Karpas-422 (cell line): ENCODE data around the gene PRKCE. TPM values are rescaled to one million over a fixed set of nuclear protein-coding genes. Genes with fewer than 3 reads are reported as not detected.

ENCODE experiments used
- DNase-seq: peaks from one replicate; pipeline ENCODE4 v3.0.0-alpha.2; 2015
- H2AFZ ChIP-seq: fragments of 200-600 bp; sonication (generic); 2 replicates; pipeline ENCODE4 v1.6.1; 2014; ENCODE audit warnings: antibody characterized with exemption, low read length, mixed read lengths
- H3K27ac ChIP-seq: fragments of 200-600 bp; sonication (generic); 2 replicates; pipeline ENCODE4 v1.5.1; 2014; ENCODE audit warnings: mild to moderate bottlenecking, low read length, moderate library complexity
- H3K27me3 ChIP-seq: fragments of 200-600 bp; sonication (generic); 2 replicates; pipeline ENCODE4 v1.6.1; 2014; ENCODE audit warnings: low read length, mixed read lengths
- H3K36me3 ChIP-seq: fragments of 200-600 bp; sonication (generic); 2 replicates; pipeline ENCODE4 v1.6.1; 2014; ENCODE audit warnings: low read length, mixed read lengths; ENCODE audit not compliant: insufficient read depth
- H3K4me1 ChIP-seq: fragments of 200-600 bp; sonication (generic); 2 replicates; pipeline ENCODE4 v1.6.1; 2014; ENCODE audit warnings: mild to moderate bottlenecking, low read length, mixed read lengths
- H3K4me2 ChIP-seq: fragments of 200-600 bp; sonication (generic); 2 replicates; pipeline ENCODE4 v1.6.1; 2014; ENCODE audit warnings: low read length, low read depth, mild to moderate bottlenecking; ENCODE audit not compliant: poor library complexity, severe bottlenecking
- H3K4me3 ChIP-seq: fragments of 200-600 bp; sonication (generic); 2 replicates; pipeline ENCODE4 v1.5.1; 2014; ENCODE audit warnings: mild to moderate bottlenecking, antibody characterized with exemption, low read length, mixed read lengths
- H3K79me2 ChIP-seq: fragments of 200-600 bp; sonication (generic); 2 replicates; pipeline ENCODE4 v1.6.1; 2014; ENCODE audit warnings: mild to moderate bottlenecking, low read length, mixed read lengths
- H3K9ac ChIP-seq: fragments of 200-600 bp; sonication (generic); 2 replicates; pipeline ENCODE4 v1.6.0; 2014; ENCODE audit warnings: low read length
- H3K9me2 ChIP-seq: fragments of 200-600 bp; sonication (generic), shearing (Covaris generic); replicated peaks from 2 replicates; pipeline ENCODE4 v1.6.0; 2014; ENCODE audit warnings: mild to moderate bottlenecking, low read length, moderate library complexity; ENCODE audit not compliant: insufficient read depth
- H3K9me3 ChIP-seq: fragments of 300-700, 200-600 bp; sonication (generic); 2 replicates; pipeline ENCODE4 v1.6.1; 2014; ENCODE audit warnings: low read length, mixed read lengths
- H4K20me1 ChIP-seq: fragments of 200-600 bp; sonication (generic); 2 replicates; pipeline ENCODE4 v1.6.1; 2014; ENCODE audit warnings: mild to moderate bottlenecking, antibody characterized with exemption, low read length, low read depth; ENCODE audit not compliant: insufficient read depth
- total RNA-seq: library from RNA; depleted of rRNA; stranded (reverse); fragments of >200 nt; shearing (Covaris generic); gene quantifications from 2 replicates; pipeline ENCODE4 v1.2.3, GENCODE V29; 2014; ENCODE audit warnings: low replicate concordance

The PRKCE gene
- total RNA-seq, 1 experiment from 2014 or later, result 61.8 TPM

DNA sequence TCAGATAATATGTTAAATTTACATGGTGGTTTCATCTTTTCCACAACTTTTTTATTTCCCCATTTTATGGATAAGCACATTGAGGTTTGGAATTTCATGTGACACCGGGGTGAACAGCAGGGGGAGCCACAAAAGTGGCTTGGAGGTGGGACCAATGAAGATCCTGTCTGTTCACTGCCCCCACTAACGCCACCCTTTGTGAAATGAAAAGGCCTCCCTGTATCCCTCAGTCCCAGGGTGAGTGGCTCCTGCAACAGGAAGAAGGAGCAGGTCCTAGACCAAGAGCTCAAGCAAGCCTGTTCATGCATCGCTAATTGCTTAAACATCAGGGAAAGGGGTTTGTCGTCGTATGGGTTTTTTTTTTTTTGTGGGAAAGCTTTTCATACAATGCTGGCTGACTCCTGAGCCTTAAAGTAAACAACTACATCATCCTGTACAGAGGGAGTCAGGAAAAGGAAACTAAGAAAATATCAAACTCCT, 377.9 kb downstream of the PRKCE start:
- no peak overlapping the region for H2AFZ ChIP-seq
- no peaks in the 10 kb centered on the region for H3K79me2 ChIP-seq
- H3K27me3 ChIP-seq, result no peaks in the 10 kb centered on the region
- no peaks in the 10 kb centered on the region for H3K9me3 ChIP-seq
- peaks cover 4% of the 10 kb centered on the region; the same call in 1 of the 2 replicates for H3K36me3 ChIP-seq
- no peak overlapping the region for H3K4me3 ChIP-seq
- H4K20me1 ChIP-seq, result no peaks in the 10 kb centered on the region
- no peak overlapping the region for H3K4me2 ChIP-seq
- H3K9me2 ChIP-seq, result no peaks in the 10 kb centered on the region
- DNase-seq, result no peak
- H3K4me1 ChIP-seq, result no peaks in the 10 kb centered on the region
- no peak overlapping the region for H3K9ac ChIP-seq
- H3K27ac ChIP-seq, result no peak overlapping the region

DNA sequence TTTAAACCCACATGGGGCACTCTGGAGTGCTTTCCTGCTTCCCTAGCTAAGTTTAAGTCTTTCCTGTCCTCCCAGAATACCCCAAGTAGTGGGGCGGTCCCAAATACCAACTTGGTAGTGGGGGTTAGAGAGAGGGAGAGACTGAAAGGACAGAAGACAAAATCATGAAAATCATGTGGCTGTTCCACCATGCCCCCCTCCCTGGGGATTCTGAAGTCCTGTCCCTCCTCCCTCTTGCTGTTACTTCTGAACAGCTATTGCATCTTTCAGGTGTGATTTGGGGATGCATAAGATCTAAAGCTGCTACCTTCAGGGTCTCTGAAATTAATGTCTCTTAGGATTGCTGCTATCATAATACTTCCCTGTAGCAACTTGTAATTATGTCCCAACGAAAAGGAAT, 378.9 kb downstream of the PRKCE start:
- H3K27ac ChIP-seq, result no peak overlapping the region
- no peak overlapping the region for H3K9ac ChIP-seq
- no peaks in the 10 kb centered on the region for H3K79me2 ChIP-seq
- no peaks in the 10 kb centered on the region for H3K9me3 ChIP-seq
- no peaks in the 10 kb centered on the region for H4K20me1 ChIP-seq
- no peaks in the 10 kb centered on the region for H3K27me3 ChIP-seq
- DNase-seq, result no peak
- H2AFZ ChIP-seq, result no peak overlapping the region
- H3K4me1 ChIP-seq, result no peaks in the 10 kb centered on the region
- H3K4me3 ChIP-seq, result no peak overlapping the region
- no peak overlapping the region for H3K4me2 ChIP-seq
- no peaks in the 10 kb centered on the region for H3K9me2 ChIP-seq
- no peaks in the 10 kb centered on the region; the same call in 1 of the 2 replicates for H3K36me3 ChIP-seq

DNA sequence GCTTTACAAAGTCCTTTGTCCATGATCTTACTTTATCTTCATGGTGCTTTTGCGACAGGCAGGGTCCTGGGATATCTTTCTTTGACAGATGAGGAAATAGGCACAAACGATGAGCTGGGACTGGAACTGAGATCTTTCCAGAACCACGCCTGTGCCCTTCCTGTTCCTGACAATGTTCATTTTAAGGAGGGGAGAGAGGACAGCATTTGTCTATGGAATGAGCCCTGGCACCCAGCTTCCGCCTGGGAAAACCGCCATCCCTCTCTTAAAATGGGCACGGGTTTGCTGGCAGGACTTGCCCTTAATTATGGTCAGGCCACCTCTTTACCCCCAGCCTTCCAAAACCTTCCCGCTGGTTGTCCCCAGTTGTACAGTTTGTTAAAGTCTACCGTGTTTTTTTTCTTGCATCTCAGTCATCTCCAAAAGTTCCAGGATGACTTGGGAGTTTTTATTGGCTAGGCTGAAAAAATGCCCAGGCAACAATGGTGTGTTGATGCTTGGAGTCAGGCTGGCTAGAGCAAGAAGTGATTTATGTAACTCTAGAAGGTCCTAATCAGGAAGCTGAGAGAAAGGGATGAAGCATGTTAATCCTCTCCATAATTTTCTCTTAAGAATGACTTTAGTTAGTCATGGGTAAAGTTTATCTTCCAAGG, 380.8 kb downstream of the PRKCE start:
- Histone ChIP-seq H3K79me2 (no peaks in the 10 kb centered on the region), H3K9ac (no peak overlapping the region), H3K4me2 (no peak overlapping the region), H2AFZ (no peak overlapping the region), H3K4me1 (no peaks in the 10 kb centered on the region), H4K20me1 (no peaks in the 10 kb centered on the region), H3K9me2 (no peaks in the 10 kb centered on the region), H3K9me3 (no peaks in the 10 kb centered on the region), H3K27ac (no peak overlapping the region), H3K4me3 (no peak overlapping the region), H3K36me3 (no peaks in the 10 kb centered on the region; the same call in 1 of the 2 replicates), H3K27me3 (no peaks in the 10 kb centered on the region)
- no peak for DNase-seq

DNA sequence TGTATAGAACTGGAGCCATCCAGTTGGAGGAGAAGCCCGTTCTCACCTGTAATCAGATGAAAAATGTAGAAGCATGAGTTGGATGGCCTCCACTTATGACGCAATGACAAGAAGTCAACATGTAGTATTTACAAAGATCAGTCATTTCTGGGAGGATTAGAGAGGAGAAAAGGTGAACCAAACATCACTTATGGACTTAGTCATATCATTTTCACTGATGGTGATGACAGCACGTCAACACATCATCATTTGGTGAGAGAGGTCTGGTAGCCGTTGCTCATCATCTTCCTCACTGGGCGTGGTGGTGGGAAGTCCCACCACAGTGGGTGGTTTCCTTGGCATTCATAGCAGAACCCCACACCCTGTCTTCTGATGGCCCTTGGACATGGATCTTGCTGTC, 381.5 kb downstream of the PRKCE start:
- Histone ChIP-seq H3K36me3 (no peaks in the 10 kb centered on the region; the same call in 1 of the 2 replicates), H3K4me2 (no peak overlapping the region), H3K27me3 (no peaks in the 10 kb centered on the region), H3K27ac (no peak overlapping the region), H3K4me1 (no peaks in the 10 kb centered on the region), H3K4me3 (no peak overlapping the region), H3K9ac (no peak overlapping the region), H2AFZ (no peak overlapping the region), H3K79me2 (no peaks in the 10 kb centered on the region), H3K9me2 (no peaks in the 10 kb centered on the region), H3K9me3 (no peaks in the 10 kb centered on the region), H4K20me1 (no peaks in the 10 kb centered on the region)
- no peak for DNase-seq

DNA sequence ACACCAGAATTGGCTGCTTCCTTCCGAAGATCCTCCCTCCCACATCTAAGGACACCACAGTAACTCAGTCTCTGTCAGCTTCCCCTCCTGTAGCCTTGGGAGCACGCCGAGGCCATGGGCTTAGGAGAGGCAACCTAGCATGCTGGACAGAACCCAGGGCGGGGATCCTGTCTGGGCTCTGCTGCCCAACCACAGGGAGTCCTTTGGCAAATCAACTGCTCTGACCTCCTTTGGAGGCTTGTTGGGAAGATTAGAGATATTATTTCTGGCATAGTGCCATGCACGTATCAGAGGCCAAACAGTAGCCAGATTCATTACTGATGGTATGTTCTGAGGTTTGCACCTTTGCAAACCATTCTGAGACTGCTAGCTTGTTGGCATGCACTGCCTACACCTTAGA, 383.1 kb downstream of the PRKCE start:
- Histone ChIP-seq H3K4me3 (no peak overlapping the region), H3K79me2 (peaks cover 4% of the 10 kb centered on the region; the same call in 1 of the 2 replicates), H3K4me1 (no peaks in the 10 kb centered on the region), H3K4me2 (no peak overlapping the region), H3K36me3 (peaks cover 6% of the 10 kb centered on the region; the same call in 1 of the 2 replicates), H3K9ac (no peak overlapping the region), H3K9me3 (no peaks in the 10 kb centered on the region), H4K20me1 (no peaks in the 10 kb centered on the region), H3K27ac (no peak overlapping the region), H3K27me3 (no peaks in the 10 kb centered on the region), H3K9me2 (no peaks in the 10 kb centered on the region), H2AFZ (no peak overlapping the region)
- DNase-seq, result no peak

DNA sequence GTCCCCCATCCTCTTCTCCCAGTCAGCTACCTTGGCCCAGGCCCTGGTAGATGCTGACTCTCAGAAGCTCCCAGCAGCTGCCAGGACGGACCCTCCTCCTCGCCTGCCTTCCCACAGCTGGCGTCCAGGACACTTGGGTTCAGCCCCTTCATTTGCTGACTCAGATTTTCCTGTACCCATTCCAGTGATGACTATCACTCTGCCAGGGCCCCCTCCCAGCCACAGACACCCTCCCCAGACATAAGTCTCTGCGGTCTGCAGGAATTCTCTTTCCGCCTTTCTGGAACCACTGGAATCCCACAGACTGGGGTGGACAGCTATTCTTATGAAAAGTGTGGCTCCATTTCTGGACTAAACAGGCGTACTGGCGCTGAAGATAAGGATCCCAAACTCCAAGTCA, 385.5 kb downstream of the PRKCE start:
- Histone ChIP-seq H3K4me2 (no peak overlapping the region), H4K20me1 (no peaks in the 10 kb centered on the region), H2AFZ (no peak overlapping the region), H3K4me3 (no peak overlapping the region), H3K9ac (no peak overlapping the region), H3K27ac (no peak overlapping the region), H3K36me3 (peaks cover 6% of the 10 kb centered on the region; the same call in 1 of the 2 replicates), H3K4me1 (no peaks in the 10 kb centered on the region), H3K9me3 (no peaks in the 10 kb centered on the region), H3K79me2 (peaks cover 4% of the 10 kb centered on the region; the same call in 1 of the 2 replicates), H3K27me3 (no peaks in the 10 kb centered on the region), H3K9me2 (no peaks in the 10 kb centered on the region)
- DNase-seq, result no peak

DNA sequence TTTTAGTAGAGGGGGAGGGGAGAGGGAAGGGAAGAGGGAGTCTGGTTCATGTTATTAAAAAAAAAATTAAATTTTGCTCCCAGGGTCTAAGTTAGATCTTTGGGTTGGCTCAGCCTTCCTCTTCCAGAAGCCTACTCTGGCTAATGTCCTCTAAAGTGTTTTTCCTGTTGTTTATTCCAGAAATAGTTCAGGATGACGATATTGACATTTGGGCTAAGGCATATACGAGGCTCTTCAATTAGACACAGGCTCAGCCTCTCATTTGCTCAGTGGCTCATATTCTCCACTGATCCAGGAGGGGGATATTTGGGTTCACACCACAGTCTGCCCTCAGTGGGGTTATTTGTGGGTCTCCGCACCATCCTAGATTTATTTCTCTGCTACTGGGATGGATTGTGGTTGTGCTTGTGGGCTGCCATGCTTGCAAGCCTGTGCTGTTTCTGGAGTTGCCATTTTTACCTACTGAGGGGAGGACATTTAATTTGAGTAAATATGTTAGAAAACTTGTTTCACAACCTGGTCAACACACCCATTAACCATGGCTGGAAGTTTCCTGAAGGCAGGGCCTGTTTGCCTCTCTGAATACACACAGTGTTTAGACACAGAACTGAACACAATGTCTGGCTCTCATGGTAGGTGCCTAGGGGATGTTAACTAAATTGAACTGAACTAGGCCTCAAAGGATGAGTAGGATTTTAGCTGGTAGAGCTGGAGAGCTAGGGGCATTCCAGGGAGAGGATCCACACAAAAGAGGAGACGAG, 388.2 kb downstream of the PRKCE start:
- no peak overlapping the region for H2AFZ ChIP-seq
- H3K4me3 ChIP-seq, result no peak overlapping the region
- no peaks in the 10 kb centered on the region for H4K20me1 ChIP-seq
- H3K36me3 ChIP-seq, result peaks cover 6% of the 10 kb centered on the region; the same call in 1 of the 2 replicates
- H3K4me2 ChIP-seq, result no peak overlapping the region
- H3K9me3 ChIP-seq, result no peaks in the 10 kb centered on the region
- no peak overlapping the region for H3K9ac ChIP-seq
- no peaks in the 10 kb centered on the region for H3K4me1 ChIP-seq
- no peak overlapping the region for H3K27ac ChIP-seq
- H3K27me3 ChIP-seq, result no peaks in the 10 kb centered on the region
- H3K79me2 ChIP-seq, result peaks cover 4% of the 10 kb centered on the region; the same call in 1 of the 2 replicates
- H3K9me2 ChIP-seq, result no peaks in the 10 kb centered on the region
- no peak for DNase-seq

DNA sequence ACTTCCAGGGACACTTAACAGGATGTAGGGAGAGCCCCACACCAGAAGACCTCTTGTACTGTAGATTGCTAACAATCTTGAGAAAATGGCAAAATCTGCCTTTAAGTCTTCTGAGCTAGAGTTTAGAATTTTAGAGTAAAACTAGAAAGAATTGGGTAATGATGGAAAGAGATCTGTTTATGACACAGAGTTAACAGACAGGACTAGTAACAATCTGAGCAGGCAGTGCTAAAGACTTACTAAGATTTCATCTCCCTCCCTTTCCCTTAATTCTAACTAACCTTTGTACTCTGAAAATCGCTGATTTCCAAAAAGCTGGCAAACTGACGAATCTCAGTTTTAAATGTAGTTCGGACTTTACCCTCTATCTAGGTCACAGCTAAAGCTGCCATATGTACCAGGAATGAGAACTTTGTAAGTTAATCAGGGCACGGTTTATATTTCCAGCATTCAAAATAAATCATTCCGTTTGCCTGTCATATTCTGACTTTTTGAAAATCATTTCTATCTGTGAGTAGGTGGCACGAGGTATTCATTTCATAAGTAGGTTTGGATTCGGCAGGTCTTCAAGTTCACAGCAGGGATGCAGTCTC, 389.2 kb downstream of the PRKCE start:
- Histone ChIP-seq H3K9ac (no peak overlapping the region), H3K27ac (no peak overlapping the region), H3K4me3 (no peak overlapping the region), H3K9me3 (no peaks in the 10 kb centered on the region), H4K20me1 (no peaks in the 10 kb centered on the region), H3K27me3 (no peaks in the 10 kb centered on the region), H3K4me2 (no peak overlapping the region), H3K36me3 (peaks cover 6% of the 10 kb centered on the region; the same call in 1 of the 2 replicates), H3K9me2 (no peaks in the 10 kb centered on the region), H3K4me1 (no peaks in the 10 kb centered on the region), H3K79me2 (peaks cover 4% of the 10 kb centered on the region; the same call in 1 of the 2 replicates), H2AFZ (no peak overlapping the region)
- no peak for DNase-seq
